ENCODE results near the gene SMARCC1. TPM values are rescaled to one million over a fixed set of nuclear protein-coding genes. Genes with fewer than 3 reads are reported as not detected.

Gene SMARCC1
- total RNA-seq, 2 donors from 2014 or later, result 82.2 to 104 TPM

DNA sequence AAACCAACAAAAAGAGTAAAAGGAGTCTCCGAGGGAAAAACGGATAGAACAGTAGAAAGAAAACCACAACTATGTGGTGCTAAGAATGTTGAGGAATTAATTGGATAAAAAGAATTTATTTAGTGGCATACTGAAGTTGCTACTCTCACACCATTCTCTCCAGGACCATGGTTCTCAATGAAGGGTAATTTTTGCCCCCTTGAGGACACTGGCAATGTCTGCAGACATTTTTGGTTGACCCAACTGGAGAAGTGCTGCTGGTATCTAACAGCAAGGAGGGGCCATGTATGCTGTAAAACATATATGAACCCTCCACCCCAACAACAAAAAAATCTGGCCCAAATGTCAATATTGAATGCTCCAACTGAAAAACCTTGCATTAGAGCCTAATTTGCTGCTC, 117.2 kb downstream of the SMARCC1 start:
- H3K9me3 ChIP-seq (ENCODE audit: control insufficient read depth, low read length, poor library complexity, severe bottlenecking), result no peaks in the 10 kb centered on the region
- DNase-seq (no peak), ATAC-seq (no peak)
- H3K27ac Mint-ChIP-seq, result no peak overlapping the region
- H3K27me3 Mint-ChIP-seq, result no peaks in the 10 kb centered on the region
- peaks cover 7% of the 10 kb centered on the region for H3K36me3 Mint-ChIP-seq (ENCODE audit: low read depth)
- peaks cover 4% of the 10 kb centered on the region for H3K4me1 Mint-ChIP-seq
- H3K4me3 Mint-ChIP-seq, result no peak overlapping the region

GRCh38 chr3:47663630-47664240, 118.0 kb downstream of the SMARCC1 start:
- H3K9me3 ChIP-seq (ENCODE audit: control insufficient read depth, low read length, poor library complexity, severe bottlenecking), result no peaks in the 10 kb centered on the region
- Mint-ChIP-seq H3K4me1 (peaks cover 4% of the 10 kb centered on the region), H3K4me3 (no peak overlapping the region), H3K27ac (peak overlapping the region; percentile 37), H3K27me3 (no peaks in the 10 kb centered on the region), H3K36me3 (ENCODE audit: low read depth) (peaks cover 9% of the 10 kb centered on the region)
- ATAC-seq (no peak), DNase-seq (no peak)

DNA sequence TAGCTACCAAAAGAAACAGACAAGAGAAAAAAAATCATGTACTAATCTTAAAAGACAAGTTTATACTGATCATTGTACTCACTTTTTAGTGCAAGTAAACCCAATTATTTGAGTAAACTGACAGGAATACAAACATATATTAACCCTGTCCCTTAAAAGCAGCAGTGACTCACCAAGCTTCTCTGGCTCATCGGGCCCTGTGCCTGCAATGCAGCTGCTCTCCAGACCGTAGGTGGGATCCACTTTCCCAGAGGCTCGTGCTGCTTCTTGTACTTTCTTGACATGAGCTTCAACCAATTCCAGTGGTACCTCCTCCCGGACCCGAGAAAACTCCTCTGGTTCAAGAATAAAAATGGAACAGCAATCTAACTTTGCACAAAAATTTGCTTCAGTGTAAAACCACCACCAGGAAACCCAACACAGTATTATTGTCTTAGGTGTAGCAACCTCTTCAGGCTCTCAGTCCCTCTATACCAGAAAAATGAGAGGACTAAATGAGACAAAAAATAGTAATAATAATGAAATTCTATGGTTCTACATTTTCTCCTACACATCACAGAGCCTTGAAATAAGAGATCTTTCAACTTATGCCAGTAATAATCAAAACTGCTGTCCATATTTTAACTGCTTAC, 120.5 kb downstream of the SMARCC1 start:
- ATAC-seq (no peak), DNase-seq (no peak)
- H3K9me3 ChIP-seq (ENCODE audit: control insufficient read depth, low read length, poor library complexity, severe bottlenecking), result no peaks in the 10 kb centered on the region
- Mint-ChIP-seq H3K27ac (no peak overlapping the region), H3K4me1 (peaks cover 5% of the 10 kb centered on the region), H3K4me3 (no peak overlapping the region), H3K27me3 (no peaks in the 10 kb centered on the region), H3K36me3 (ENCODE audit: low read depth) (peaks cover 20% of the 10 kb centered on the region)

DNA sequence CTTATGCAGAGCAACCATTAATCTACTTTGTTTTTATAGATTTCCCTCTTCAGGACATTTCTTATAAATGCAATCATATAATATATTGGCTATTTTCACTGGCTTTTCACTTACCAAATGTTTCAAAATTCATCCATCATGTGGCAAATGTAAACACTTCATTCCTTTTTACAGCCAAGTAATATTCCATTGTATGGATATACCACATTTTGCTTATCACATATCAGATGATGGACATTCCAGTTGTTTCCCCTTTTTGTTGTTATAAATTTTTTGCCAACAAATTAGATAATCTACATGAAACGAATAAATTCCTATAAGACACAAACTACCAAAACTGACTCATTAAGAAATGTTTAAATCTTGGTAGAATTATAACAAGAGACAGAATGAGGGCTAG, 123.2 kb downstream of the SMARCC1 start:
- Mint-ChIP-seq H3K4me3 (no peak overlapping the region), H3K27me3 (no peaks in the 10 kb centered on the region), H3K4me1 (peaks cover 3% of the 10 kb centered on the region), H3K36me3 (ENCODE audit: low read depth) (peaks cover 17% of the 10 kb centered on the region), H3K27ac (no peak overlapping the region)
- DNase-seq, result no peak
- ATAC-seq, result no peak
- no peaks in the 10 kb centered on the region for H3K9me3 ChIP-seq (ENCODE audit: control insufficient read depth, low read length, poor library complexity, severe bottlenecking)

DNA sequence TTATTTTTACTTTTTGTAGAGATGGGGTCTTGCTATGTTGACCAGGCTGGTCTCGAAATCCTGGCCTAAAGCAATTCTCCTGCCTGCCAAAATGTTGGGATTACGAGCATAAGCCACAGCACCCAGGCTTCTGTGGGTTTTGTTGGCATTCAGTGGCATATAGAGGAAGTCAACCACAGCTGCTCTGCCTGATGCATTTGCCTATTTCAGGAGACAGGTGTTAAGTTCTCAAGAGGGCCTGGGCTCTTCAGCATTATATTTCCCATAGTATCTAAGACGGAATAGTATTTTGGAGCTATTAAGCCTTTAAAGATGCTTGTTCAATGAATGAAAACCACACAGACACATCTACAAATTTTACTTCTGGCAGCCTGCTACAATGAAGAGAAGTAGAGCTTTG, 129.6 kb downstream of the SMARCC1 start:
- no peak overlapping the region for H3K4me3 Mint-ChIP-seq
- ATAC-seq, result no peak
- peaks cover 5% of the 10 kb centered on the region for H3K4me1 Mint-ChIP-seq
- H3K9me3 ChIP-seq (ENCODE audit: control insufficient read depth, low read length, poor library complexity, severe bottlenecking), result no peaks in the 10 kb centered on the region
- no peaks in the 10 kb centered on the region for H3K27me3 Mint-ChIP-seq
- H3K36me3 Mint-ChIP-seq (ENCODE audit: low read depth), result peaks cover 5% of the 10 kb centered on the region
- no peak for DNase-seq
- no peak overlapping the region for H3K27ac Mint-ChIP-seq

- H3K4me3 Mint-ChIP-seq, result no peak overlapping the region
- no peak for ATAC-seq
- H3K36me3 Mint-ChIP-seq (ENCODE audit: low read depth), result peaks cover 2% of the 10 kb centered on the region
Measured at GRCh38 chr3:47650294-47650693, 131.4 kb downstream of the SMARCC1 start.

GRCh38 chr3:47647550-47647949, 134.1 kb downstream of the SMARCC1 start:
- peaks cover 10% of the 10 kb centered on the region for H3K4me1 Mint-ChIP-seq
- H3K4me3 Mint-ChIP-seq, result no peak overlapping the region
- H3K36me3 Mint-ChIP-seq (ENCODE audit: low read depth), result peaks cover 2% of the 10 kb centered on the region
- ATAC-seq (no peak), DNase-seq (no peak)
- H3K27me3 Mint-ChIP-seq, result no peaks in the 10 kb centered on the region
- no peaks in the 10 kb centered on the region for H3K9me3 ChIP-seq (ENCODE audit: control insufficient read depth, low read length, poor library complexity, severe bottlenecking)
- H3K27ac Mint-ChIP-seq, result peak overlapping the region; percentile 47

More at GRCh38 chr3:47650294-47650693, 131.4 kb downstream of the SMARCC1 start:
- Mint-ChIP-seq H3K27me3 (no peaks in the 10 kb centered on the region), H3K4me1 (peaks cover 8% of the 10 kb centered on the region), H3K27ac (no peak overlapping the region)
- H3K9me3 ChIP-seq (ENCODE audit: control insufficient read depth, low read length, poor library complexity, severe bottlenecking), result no peaks in the 10 kb centered on the region
- no peak for DNase-seq

- Mint-ChIP-seq H3K27me3 (no peaks in the 10 kb centered on the region), H3K4me3 (no peak overlapping the region), H3K27ac (no peak overlapping the region), H3K4me1 (peaks cover 8% of the 10 kb centered on the region), H3K36me3 (ENCODE audit: low read depth) (peaks cover 2% of the 10 kb centered on the region)
- no peak for ATAC-seq
- no peaks in the 10 kb centered on the region for H3K9me3 ChIP-seq (ENCODE audit: control insufficient read depth, low read length, poor library complexity, severe bottlenecking)
- no peak for DNase-seq
Measured at GRCh38 chr3:47646362-47646761, 135.3 kb downstream of the SMARCC1 start.

DNA sequence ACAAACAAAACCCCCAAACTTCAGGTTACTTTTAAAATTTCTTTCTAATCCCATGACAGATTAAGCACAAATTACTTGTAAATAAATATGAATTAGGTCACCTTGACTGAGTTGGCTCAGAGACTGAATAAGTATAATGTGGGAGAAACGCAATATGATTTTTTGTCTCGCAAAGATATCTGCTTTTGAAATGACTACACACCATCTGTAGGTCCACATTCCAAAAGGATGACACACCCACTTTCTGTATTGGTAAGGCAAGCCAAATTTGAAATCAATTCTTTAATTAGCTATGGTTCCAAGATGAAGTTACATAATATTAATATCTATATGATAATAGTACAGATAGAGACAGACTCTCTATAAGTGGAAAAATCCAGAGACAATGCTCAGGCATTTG, 136.1 kb downstream of the SMARCC1 start:
- Mint-ChIP-seq H3K27me3 (no peaks in the 10 kb centered on the region), H3K4me1 (peaks cover 8% of the 10 kb centered on the region), H3K27ac (no peak overlapping the region), H3K36me3 (ENCODE audit: low read depth) (peaks cover 2% of the 10 kb centered on the region), H3K4me3 (no peak overlapping the region)
- H3K9me3 ChIP-seq (ENCODE audit: control insufficient read depth, low read length, poor library complexity, severe bottlenecking), result no peaks in the 10 kb centered on the region
- no peak for ATAC-seq
- no peak for DNase-seq

DNA sequence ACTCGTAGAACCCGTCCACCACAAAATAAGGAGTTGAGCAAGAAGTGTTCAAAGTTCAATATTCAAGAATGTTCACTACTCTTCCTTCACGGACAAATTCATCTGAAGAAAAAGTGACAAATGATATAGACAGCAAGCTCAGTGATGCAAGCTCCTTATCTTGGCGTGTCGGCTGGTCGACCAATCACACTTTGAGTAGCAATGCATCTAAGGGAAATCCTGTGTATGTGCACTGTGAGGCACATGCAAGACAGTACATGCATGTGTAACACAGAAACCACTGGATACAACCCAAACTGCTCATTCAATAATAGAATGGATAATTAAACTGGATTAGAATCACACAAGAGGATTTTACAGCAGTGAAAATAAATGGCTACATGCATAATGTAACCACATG, 138.6 kb downstream of the SMARCC1 start:
- DNase-seq (no peak), ATAC-seq (no peak)
- peak overlapping the region; percentile 29 for H3K27ac Mint-ChIP-seq
- H3K4me1 Mint-ChIP-seq, result peaks cover 10% of the 10 kb centered on the region
- H3K9me3 ChIP-seq (ENCODE audit: control insufficient read depth, low read length, poor library complexity, severe bottlenecking), result no peaks in the 10 kb centered on the region
- H3K4me3 Mint-ChIP-seq, result no peak overlapping the region
- H3K36me3 Mint-ChIP-seq (ENCODE audit: low read depth), result peaks cover 2% of the 10 kb centered on the region
- H3K27me3 Mint-ChIP-seq, result no peaks in the 10 kb centered on the region

- no peaks in the 10 kb centered on the region for H3K27me3 Mint-ChIP-seq
- peaks cover 10% of the 10 kb centered on the region for H3K4me1 Mint-ChIP-seq
- no peak overlapping the region for H3K4me3 Mint-ChIP-seq
- no peak for ATAC-seq
- DNase-seq, result no peak
- peaks cover 3% of the 10 kb centered on the region for H3K36me3 Mint-ChIP-seq (ENCODE audit: low read depth)
- no peaks in the 10 kb centered on the region for H3K9me3 ChIP-seq (ENCODE audit: control insufficient read depth, low read length, poor library complexity, severe bottlenecking)
- peak overlapping the region; percentile 43 for H3K27ac Mint-ChIP-seq
Measured at GRCh38 chr3:47641739-47642138, 140.0 kb downstream of the SMARCC1 start.

GRCh38 chr3:47636921-47637320, 144.8 kb downstream of the SMARCC1 start:
- peaks cover 13% of the 10 kb centered on the region for H3K36me3 Mint-ChIP-seq (ENCODE audit: low read depth)
- DNase-seq (no peak), ATAC-seq (no peak)
- H3K27me3 Mint-ChIP-seq, result no peaks in the 10 kb centered on the region
- H3K4me1 Mint-ChIP-seq, result peaks cover 19% of the 10 kb centered on the region
- no peak overlapping the region for H3K4me3 Mint-ChIP-seq
- no peak overlapping the region for H3K27ac Mint-ChIP-seq
- H3K9me3 ChIP-seq (ENCODE audit: control insufficient read depth, low read length, poor library complexity, severe bottlenecking), result no peaks in the 10 kb centered on the region

DNA sequence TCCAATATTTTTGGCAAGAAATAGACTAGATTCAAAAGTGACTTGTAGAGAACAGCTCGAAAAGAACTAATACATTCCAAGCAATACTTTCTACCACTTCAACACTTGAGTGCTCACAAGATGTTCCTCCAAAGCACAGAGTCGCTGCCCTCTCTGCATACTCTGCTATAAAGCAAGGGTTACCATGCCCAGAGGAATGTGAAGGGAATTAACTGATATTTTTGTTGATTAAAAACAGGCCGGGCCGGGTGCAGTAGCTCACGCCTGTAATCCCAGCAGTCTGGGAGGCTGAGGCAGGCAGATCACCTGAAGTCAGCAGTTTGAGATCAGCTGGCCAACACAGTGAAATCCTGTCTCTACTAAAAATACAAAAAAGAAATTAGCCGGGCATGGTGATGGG, 145.5 kb downstream of the SMARCC1 start:
- H3K4me3 Mint-ChIP-seq, result no peak overlapping the region
- peaks cover 22% of the 10 kb centered on the region for H3K4me1 Mint-ChIP-seq
- H3K27me3 Mint-ChIP-seq, result no peaks in the 10 kb centered on the region
- DNase-seq (no peak), ATAC-seq (no peak)
- H3K9me3 ChIP-seq (ENCODE audit: control insufficient read depth, low read length, poor library complexity, severe bottlenecking), result no peaks in the 10 kb centered on the region
- peaks cover 15% of the 10 kb centered on the region for H3K36me3 Mint-ChIP-seq (ENCODE audit: low read depth)
- no peak overlapping the region for H3K27ac Mint-ChIP-seq

GRCh38 chr3:47635536-47635935, 146.2 kb downstream of the SMARCC1 start:
- H3K9me3 ChIP-seq (ENCODE audit: control insufficient read depth, low read length, poor library complexity, severe bottlenecking), result no peaks in the 10 kb centered on the region
- H3K27me3 Mint-ChIP-seq, result no peaks in the 10 kb centered on the region
- peak overlapping the region; percentile 76 for H3K27ac Mint-ChIP-seq
- DNase-seq (no peak), ATAC-seq (no peak)
- H3K4me1 Mint-ChIP-seq, result peaks cover 24% of the 10 kb centered on the region
- peaks cover 20% of the 10 kb centered on the region for H3K36me3 Mint-ChIP-seq (ENCODE audit: low read depth)
- peak overlapping the region; percentile 50 for H3K4me3 Mint-ChIP-seq
